ENCODE data around the gene LSM12.

LSM12 gene

GRCh38 chr17:44095647-44096496, 29.4 kb upstream of the LSM12 start:
- DNase-seq = peak; percentile 54 to 73

- DNase-seq = no peak
Measured at GRCh38 chr17:44095388-44095646, 28.8 kb upstream of the LSM12 start.

DNA sequence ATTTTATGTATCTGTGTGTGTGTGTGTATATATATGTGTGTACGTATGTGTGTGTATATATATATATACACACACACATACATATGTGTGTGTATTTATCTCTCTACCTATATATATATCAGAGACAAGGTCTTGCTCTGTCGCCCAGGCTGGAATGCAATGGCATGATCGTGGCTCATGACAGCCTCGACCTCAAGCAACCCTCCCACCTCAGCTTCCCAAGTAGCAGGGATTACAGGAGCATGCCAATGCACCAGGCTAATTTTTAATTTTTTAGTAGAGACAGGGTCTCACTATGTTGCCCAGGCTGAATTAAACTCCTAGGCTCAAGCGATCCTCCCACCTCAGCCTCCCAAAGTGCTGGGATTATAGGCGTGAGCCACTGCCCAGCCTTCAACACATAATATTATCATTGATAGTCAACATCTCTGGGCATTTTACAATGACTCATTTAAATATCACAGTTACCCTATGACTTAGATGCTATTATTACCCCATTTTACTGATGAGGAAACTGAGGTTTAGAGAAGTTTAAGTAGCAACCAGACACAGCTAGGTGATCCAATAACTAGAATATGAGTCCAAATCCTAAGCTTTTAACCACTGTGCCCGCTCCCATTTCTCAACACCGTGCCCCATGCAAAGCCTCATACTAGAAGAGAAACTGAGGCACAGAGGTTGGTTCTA, 28.4 kb upstream of the LSM12 start:
- no peak for DNase-seq

DNA sequence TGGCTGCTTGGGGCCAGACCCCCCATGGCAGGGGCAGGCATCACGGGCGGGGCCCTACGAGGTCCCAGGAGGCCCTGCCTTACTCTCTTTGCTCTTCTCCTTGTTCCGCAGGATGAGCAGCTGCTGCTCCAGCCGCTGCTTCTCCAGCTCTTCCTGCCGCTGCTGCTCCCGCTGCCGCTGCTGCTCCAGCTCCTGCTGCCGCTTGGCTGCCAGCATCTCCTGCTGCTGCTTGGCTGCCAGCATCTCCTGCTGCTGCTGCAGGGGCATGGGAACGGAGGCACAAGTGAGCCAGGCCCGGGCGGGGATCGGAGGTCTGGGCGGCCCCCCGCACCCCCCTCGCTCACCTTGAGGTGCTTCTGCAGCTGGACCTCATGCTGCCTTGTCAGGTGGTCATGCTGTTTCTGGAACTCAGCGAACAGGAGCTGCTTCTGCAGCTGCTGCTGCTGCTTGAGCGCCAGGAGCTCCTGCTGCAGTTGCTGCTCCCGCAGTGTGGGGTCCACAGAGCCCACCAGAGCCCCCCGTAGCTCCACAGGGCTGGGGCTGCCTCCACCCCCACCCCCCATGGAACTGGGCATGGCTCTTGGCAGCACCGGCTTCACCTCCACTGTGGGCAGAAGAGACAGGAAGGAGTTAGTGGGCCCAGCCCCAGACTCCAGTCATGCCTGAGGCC, 26.9 kb upstream of the LSM12 start:
- peak; percentile 20 to 63 for DNase-seq

DNA sequence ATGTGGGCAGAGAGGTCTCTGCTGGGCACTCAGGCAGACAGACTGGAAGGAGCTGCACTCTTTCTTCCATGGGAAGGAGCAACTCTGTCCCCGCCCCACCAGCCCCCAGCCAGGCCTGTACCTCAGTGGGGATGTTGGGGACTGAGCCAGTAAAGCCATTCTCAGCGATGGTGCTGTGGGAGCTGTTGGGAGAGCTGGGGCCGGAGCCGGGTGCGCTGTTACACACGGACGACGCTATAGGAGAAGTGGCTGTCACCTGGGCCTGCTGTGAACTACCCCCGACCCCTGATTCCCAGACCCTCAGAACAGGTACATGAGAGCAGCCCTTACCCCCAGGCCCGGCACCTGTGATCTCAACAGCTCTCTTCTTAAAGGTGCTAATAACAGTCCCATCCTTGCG, 25.6 kb upstream of the LSM12 start:
- DNase-seq = no peak

DNA sequence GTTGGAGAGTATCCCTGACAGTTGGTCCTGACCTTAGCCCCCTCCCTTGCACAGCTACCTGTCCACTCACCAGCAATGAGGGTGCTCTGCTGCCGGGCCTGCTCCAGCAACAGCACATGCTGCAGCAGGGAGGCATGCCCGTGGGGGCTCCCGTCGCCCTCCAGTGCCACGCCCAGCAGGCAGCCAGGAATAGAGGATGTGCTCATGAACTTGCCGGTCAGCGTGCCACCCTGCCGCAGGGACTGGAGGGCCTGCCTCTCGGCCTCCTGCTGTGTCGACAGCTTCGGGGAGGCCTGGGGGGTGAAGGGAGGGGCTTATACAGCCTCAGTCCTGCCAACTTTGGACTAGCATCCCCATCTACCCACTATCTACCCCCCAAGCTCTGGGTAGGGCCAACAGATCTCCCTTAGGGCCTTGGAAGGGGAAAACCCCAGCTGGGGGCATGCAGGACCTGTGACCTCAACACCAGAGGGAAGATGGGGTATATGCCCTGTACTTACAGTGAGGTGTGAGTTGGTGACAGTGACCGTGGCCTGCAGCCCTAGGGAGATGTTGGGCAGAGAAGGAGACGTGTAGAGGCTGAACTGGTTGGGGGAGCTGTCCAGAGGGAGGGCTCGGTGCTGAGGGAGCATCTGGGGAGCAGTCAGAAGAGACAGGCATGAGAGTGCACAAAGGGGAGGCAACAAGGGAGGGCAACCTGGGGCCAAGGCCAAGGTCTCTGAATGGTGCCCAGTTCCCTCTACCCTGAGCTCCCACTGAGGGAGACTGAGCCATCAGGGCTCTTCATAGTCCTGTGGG, 24.9 kb upstream of the LSM12 start:
- DNase-seq = no peak

DNA sequence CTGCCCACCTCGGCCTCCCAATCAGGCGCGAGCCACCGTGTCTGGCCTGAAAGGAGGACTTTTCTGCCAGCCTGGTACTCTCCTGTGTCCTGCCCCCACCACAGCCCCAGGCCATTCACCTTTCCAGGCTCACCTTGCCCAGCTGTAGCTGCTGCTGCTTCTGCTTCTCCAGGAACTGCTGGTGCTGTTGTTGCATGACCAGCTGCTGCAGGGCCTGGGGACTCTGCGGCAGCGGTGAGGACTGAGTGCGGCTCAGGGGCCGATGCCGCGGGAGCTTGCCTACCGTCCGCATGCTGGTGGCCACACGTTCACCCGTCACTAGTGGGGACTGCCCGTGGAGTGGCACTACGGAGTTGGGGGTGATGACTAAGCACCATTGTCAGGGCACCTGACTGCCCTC, 21.8 kb upstream of the LSM12 start:
- no peak for DNase-seq

DNA sequence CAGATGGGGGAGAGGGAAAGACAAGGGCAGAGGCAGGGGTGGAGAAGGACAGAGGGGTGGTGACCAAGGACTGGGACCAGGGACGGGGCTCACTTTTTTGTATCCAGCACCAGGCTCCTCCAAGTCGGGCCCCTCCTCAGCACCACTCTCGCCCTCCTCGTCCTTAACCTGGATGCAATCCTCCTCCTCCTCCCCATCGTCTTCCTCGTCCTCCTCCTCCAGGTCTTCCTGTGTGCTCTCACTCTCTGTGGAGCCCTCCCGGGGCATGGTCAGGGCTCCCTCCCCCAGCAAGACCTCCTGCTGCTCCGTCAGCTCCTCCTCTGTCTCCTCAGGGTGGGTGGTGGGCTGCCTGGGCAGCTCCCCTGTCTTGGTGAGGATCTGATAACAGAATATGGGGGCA, 20.8 kb upstream of the LSM12 start:
- DNase-seq = no peak

DNA sequence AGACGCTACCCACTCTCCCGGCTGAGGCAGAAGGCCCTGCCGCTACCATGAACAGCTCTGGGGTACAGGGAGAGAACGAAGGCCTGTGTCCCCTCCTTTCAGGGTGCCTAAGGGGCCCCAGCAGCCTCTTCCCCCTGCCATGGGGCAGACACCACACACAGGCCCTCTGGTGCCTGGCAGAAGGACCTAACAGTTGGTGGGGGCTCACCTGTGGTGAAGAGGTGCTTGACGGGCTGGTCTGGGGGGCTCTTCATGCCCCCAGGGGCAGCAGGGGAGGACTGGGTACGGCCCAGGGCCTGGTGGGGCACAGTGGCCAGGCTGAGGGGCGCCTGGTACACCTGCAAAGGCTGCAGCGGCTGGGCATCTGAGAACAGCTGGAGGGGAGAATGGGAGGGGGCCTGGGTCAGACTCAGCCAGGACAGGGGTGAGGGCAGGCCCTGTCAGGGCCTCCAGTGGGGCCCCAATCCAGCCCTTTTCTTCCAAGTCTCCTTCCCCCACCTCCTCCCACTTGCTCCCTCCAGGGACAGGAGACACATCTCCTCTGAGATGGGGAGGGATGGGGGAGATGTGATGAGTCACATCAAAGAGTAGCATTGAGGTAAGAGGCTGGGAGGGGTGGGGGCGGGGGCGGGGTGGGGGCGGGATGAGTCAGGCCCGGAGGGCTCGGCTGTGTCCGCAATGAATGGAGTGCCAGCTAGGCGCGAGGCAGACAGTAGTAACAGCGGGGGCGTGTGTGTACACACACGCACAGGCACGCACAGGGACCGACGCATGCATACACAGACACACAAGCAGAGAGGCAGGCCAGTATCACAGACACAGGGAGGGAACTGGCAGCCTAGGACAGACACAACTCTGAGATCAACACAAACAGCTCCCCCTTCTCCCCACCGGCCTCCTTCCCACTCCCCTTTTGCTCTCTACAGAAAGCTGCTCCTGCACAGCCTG, 20.2 kb upstream of the LSM12 start:
- no peak for DNase-seq

DNA sequence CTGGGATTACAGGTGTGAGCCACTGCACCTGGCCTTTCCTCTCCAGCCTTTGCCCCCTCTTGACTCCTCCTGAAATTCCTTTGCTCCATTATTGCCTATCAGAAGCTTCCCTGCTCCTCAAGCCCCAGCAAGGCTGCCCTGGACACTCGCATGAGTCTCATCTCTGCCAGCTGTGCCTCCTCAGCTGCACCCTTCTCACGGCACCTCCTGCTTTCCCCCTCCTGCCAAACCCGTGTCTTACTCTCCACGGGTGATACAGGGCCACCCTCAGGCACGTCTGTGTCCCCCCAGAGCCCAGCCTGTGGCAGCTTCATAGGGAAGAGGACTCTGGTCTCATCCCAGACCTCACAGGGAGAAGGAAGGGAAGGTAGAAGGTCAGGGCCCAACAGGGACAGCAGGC, 19.4 kb upstream of the LSM12 start:
- no peak for DNase-seq

DNA sequence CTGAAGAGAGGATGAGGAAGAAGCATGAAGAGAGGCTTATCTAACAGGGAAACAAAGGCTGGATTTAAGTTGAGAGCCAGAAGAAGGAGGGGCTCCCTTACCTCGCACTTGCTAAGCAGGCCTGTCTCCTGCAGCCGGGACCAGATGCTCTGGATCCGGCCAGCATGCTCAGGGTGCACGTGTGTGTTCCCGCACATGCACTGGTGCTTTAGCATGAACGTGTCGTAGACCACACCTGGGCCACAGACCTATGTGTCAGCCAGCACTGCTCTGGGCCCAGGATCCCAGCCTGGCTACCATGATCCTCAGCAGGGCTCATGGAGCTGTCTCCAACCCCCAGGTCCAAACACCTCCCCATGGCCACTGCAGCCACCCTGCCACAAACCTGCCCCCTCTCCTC, 18.4 kb upstream of the LSM12 start:
- no peak for DNase-seq

DNA sequence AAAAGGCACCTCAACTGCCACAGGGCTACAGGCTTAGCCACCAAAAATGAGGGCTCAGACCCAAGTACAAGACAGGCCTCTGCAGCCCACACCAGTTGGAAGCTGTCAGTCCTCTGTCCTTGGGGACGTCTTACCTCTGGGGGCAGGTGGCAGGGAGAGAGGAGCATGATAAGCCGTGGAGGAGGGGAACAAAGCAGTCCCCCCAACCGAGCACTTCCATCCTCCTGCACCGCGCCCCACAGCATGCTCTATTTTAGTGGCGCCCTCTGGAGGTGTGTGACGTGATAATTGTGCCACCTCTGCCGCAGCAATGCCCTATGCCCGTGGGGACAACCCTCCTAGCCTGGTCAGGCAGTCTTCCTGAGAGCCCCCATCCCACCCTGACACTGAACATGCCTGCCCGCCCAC, 17.7 kb upstream of the LSM12 start:
- no peak for DNase-seq

DNA sequence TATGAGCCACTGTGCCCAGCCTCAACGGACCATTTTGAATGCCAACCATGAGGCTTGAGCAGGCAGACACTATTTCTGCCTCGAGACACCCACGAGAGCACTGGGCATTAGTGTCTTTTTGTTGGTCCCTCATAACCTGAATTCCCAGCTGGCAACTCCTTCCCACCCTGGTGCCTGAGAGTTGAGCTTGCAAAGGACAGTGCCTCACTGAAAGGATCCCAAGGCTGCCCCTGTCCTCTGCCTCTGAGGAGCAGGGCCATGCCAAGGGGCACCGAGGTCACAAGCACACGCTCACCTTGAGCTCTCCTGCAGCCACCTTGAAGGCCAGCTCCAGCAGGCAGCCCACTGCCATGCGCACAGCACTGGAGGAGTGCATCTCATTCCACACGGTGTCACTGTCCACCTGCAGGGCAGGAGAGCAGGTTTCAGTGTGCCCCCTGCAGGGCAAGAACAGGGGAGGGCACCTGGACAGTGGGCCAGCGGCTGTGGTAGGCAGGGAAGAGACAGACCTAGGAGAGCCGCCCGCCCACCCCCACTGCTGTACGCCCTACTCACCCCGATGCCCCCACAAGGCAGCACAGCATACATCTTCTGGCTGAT, 16.9 kb upstream of the LSM12 start:
- DNase-seq = no peak

GRCh38 chr17:44082256-44082927, 15.9 kb upstream of the LSM12 start:
- DNase-seq = no peak

DNA sequence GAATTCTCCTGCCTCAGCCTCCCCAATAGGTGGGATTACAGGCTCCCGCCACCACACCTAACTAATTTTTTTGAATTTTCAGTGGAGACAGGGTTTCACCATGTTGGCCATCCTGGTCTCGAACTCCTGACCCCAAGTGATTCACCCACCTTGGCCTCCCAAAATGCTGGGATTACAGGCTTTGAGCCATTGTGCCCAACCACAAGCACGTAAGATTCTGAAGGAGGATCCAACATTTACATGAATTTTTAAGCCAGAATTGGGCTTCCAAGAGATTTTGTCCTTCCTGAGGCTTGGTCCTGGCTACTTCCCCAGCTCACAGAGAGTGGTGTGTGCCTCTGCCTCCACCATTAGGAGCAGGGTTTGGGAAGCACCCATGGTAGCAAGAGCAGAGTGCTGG, 15.2 kb upstream of the LSM12 start:
- no peak for DNase-seq

GRCh38 chr17:44079877-44080821, 13.7 kb upstream of the LSM12 start:
- no peak for DNase-seq

DNA sequence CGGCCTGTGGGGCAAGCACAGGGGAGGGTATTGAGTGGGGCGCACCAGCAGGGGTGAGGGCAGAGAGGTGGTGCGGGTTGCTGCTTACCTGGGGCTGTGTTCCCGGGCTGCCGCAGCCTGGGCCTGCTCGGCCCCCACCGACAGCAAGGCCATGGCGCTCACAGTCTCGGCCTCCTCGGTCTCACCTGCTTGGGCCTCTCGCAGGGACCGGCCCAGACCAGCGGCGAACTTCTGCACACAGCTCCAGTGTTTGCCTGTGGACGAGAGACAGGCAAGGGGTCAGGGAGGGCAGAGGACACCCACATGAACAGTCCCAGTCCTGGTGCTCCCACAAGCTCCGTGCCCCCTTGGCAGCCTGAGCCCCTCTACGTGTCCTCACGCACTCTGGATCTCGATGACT, 11.9 kb upstream of the LSM12 start:
- DNase-seq = no peak

- no peak for DNase-seq
Measured at GRCh38 chr17:44077595-44077909, 11.1 kb upstream of the LSM12 start.

GRCh38 chr17:44076716-44077594, 10.5 kb upstream of the LSM12 start:
- no peak for DNase-seq

Measured in NCI-H446 (cell line).